ENCODE results near the gene NEK1.
"Not testable (repeated sequence)": the region's sequence is repeated elsewhere in the genome, so short reads cannot be mapped to it uniquely, and the experiment has no call there.

NEK1 gene

GRCh38 chr4:169593050-169593560 lies 19.3 kb downstream of the NEK1 start:
- H3K27me3 ChIP-seq (ENCODE audit: insufficient read depth, low read length), result no peaks in the 10 kb centered on the region
- 95% methylated on average over 1 of the region's 1 CpG for WGBS
- H3K4me1 ChIP-seq (ENCODE audit: insufficient read depth, low read length), result no peaks in the 10 kb centered on the region
- H3K4me3 ChIP-seq (ENCODE audit: low read length), result no peak overlapping the region
- H3K9me3 ChIP-seq (ENCODE audit: insufficient read depth, low read depth, low read length), result no peaks in the 10 kb centered on the region
- no peak overlapping the region for H3K9ac ChIP-seq (ENCODE audit: low read depth, low read length)
- peaks cover 25% of the 10 kb centered on the region for H3K36me3 ChIP-seq (ENCODE audit: insufficient read depth, low read length)
- no peak overlapping the region for H3K27ac ChIP-seq (ENCODE audit: low read depth, low read length)

- no peaks in the 10 kb centered on the region for H3K4me1 ChIP-seq (ENCODE audit: insufficient read depth, low read length)
- peaks cover 42% of the 10 kb centered on the region for H3K36me3 ChIP-seq (ENCODE audit: insufficient read depth, low read length)
- WGBS, result 77% methylated on average over 2 of the region's 2 CpGs
- H3K9ac ChIP-seq (ENCODE audit: low read depth, low read length), result no peak overlapping the region
- H3K9me3 ChIP-seq (ENCODE audit: insufficient read depth, low read depth, low read length), result no peaks in the 10 kb centered on the region
- H3K27me3 ChIP-seq (ENCODE audit: insufficient read depth, low read length), result no peaks in the 10 kb centered on the region
- H3K4me3 ChIP-seq (ENCODE audit: low read length), result no peak overlapping the region
- H3K27ac ChIP-seq (ENCODE audit: low read depth, low read length), result no peak overlapping the region
These were observed 28.8 kb downstream of the NEK1 start for GRCh38 chr4:169583563-169583962.

DNA sequence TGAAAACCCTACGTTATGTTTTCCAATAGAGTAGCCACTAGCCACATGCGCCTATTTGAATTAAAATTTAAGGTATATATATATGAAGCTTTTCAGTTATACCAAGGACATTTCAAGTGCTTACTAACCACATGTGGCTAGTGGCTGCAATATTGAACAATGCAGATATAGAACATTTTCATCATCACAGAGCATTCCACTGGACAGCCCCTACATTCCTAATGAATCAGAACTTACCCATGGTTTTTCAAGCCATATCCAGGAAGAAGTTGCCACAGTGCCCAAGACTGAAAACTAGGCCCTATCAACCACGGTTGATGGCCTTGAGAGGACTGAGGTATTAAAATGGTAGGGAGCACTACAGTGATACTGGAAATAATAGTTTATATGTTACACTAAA lies 29.7 kb downstream of the NEK1 start:
- no peaks in the 10 kb centered on the region for H3K27me3 ChIP-seq (ENCODE audit: insufficient read depth, low read length)
- H3K27ac ChIP-seq (ENCODE audit: low read depth, low read length), result no peak overlapping the region
- H3K4me1 ChIP-seq (ENCODE audit: insufficient read depth, low read length), result no peaks in the 10 kb centered on the region
- H3K36me3 ChIP-seq (ENCODE audit: insufficient read depth, low read length), result peaks cover 35% of the 10 kb centered on the region
- no peak overlapping the region for H3K4me3 ChIP-seq (ENCODE audit: low read length)
- 100% methylated on average over 1 of the region's 3 CpGs for WGBS
- H3K9ac ChIP-seq (ENCODE audit: low read depth, low read length), result no peak overlapping the region
- no peaks in the 10 kb centered on the region for H3K9me3 ChIP-seq (ENCODE audit: insufficient read depth, low read depth, low read length)

DNA sequence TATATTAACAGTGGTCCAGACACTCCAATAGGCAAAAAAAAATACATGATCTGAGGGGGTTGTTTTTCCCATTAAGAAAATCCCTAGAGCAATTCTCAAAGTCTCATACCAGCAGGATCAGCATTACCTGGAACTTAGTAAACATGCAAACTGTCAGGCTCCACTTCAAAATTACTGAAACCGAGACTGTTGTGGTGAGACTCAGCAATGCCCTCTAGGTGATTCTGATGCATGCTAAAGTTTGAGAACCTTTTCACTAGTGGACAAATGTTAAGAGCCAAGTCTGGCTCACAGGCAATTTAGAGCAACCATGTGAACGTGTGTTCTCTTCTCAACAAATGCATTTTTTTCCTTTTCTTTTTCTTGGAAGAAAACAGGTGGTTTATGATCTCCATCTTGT lies 30.2 kb downstream of the NEK1 start:
- H3K27me3 ChIP-seq (ENCODE audit: insufficient read depth, low read length), result no peaks in the 10 kb centered on the region
- 96% methylated on average over 2 of the region's 2 CpGs for WGBS

DNA sequence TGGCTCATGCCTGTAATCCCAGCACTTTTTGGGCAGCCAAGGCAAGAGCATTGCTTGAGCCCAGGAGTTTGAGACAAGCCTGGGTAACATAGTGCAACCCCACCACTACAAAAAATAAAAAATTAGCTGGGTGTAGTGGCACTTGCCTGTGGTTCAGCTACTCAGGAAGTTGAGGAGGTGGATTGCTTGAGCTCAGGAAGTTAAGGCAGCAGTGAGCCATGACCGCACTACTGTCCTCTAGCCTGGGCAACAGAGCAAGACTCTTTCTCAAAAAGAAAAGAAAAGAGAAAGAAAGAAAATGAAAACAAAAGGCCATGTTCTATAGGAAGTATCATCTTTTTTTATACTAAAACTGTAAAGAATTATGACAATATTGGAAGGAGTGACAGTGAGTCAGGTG lies 38.5 kb downstream of the NEK1 start:
- WGBS, result 92% methylated on average over 1 of the region's 1 CpG
- no peak overlapping the region for H3K27ac ChIP-seq (ENCODE audit: low read depth, low read length)
- no peak overlapping the region for H3K9ac ChIP-seq (ENCODE audit: low read depth, low read length)

More for the DNA sequence above, 30.2 kb downstream of the NEK1 start:
- Histone ChIP-seq H3K9ac (ENCODE audit: low read depth, low read length) (no peak overlapping the region), H3K27ac (ENCODE audit: low read depth, low read length) (no peak overlapping the region), H3K4me3 (ENCODE audit: low read length) (no peak overlapping the region), H3K4me1 (ENCODE audit: insufficient read depth, low read length) (no peaks in the 10 kb centered on the region), H3K36me3 (ENCODE audit: insufficient read depth, low read length) (peaks cover 35% of the 10 kb centered on the region), H3K9me3 (ENCODE audit: insufficient read depth, low read depth, low read length) (no peaks in the 10 kb centered on the region)

DNA sequence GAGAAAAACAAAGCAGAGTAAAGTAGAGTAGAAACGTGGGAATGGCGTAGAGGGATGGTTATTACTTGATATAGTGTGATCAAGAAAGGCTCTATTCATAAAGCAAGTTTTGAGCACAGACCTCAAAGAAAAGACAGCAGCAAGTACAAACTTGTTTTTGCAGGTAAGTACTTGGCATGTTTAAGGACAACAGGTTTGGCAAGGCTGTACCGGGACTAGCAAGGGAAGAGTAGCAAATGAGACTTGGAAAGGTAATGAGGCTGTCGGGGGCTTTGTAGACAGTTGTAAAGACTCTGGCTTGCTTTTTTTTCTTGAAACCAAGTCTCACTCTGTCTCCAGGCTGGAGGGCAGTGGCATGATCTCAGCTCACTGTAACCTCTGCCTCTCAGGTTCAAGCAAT lies 40.9 kb downstream of the NEK1 start:
- H3K9ac ChIP-seq (ENCODE audit: low read depth, low read length), result no peak overlapping the region
- H3K27ac ChIP-seq (ENCODE audit: low read depth, low read length), result no peak overlapping the region
- 94% methylated on average over 4 of the region's 4 CpGs for WGBS

More for the DNA sequence above, 38.5 kb downstream of the NEK1 start:
- Histone ChIP-seq H3K4me3 (ENCODE audit: low read length) (no peak overlapping the region), H3K4me1 (ENCODE audit: insufficient read depth, low read length) (no peaks in the 10 kb centered on the region), H3K27me3 (ENCODE audit: insufficient read depth, low read length) (no peaks in the 10 kb centered on the region), H3K9me3 (ENCODE audit: insufficient read depth, low read depth, low read length) (no peaks in the 10 kb centered on the region), H3K36me3 (ENCODE audit: insufficient read depth, low read length) (peaks cover 21% of the 10 kb centered on the region)

GRCh38 chr4:169571012-169571411 lies 41.4 kb downstream of the NEK1 start:
- not testable (repeated sequence) for H3K36me3 ChIP-seq (ENCODE audit: insufficient read depth, low read length); H3K4me3 ChIP-seq (ENCODE audit: low read length); H3K27me3 ChIP-seq (ENCODE audit: insufficient read depth, low read length); H3K9ac ChIP-seq (ENCODE audit: low read depth, low read length); H3K4me1 ChIP-seq (ENCODE audit: insufficient read depth, low read length); H3K27ac ChIP-seq (ENCODE audit: low read depth, low read length); H3K9me3 ChIP-seq (ENCODE audit: insufficient read depth, low read depth, low read length)
- no CpG with 5 or more reads among the region's 3 CpGs for WGBS

More for the DNA sequence above, 40.9 kb downstream of the NEK1 start:
- Histone ChIP-seq H3K36me3 (ENCODE audit: insufficient read depth, low read length) (peaks cover 10% of the 10 kb centered on the region), H3K4me1 (ENCODE audit: insufficient read depth, low read length) (no peaks in the 10 kb centered on the region), H3K27me3 (ENCODE audit: insufficient read depth, low read length) (no peaks in the 10 kb centered on the region), H3K4me3 (ENCODE audit: low read length) (no peak overlapping the region), H3K9me3 (ENCODE audit: insufficient read depth, low read depth, low read length) (no peaks in the 10 kb centered on the region)

DNA sequence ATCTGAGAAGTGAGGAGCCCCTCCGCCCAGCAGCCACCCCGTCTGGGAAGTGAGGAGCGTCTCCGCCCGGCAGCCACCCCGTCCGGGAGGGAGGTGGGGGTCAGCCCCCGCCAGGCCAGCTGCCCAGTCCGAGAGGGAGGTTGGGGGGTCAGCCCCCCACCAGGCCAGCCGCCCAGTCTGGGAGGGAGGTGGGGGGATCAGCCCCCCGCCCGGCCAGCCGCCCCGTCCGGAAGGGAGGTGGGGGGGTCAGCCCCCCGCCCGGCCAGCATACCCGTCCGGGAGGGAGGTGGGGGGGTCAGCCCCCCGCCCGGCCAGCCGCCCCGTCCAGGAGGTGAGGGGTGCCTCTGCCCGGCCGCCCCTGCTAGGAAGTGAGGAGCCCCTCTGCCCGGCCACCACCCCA lies 42.1 kb downstream of the NEK1 start:
- H3K27ac ChIP-seq (ENCODE audit: low read depth, low read length); H3K9ac ChIP-seq (ENCODE audit: low read depth, low read length); H3K4me3 ChIP-seq (ENCODE audit: low read length); H3K27me3 ChIP-seq (ENCODE audit: insufficient read depth, low read length); H3K36me3 ChIP-seq (ENCODE audit: insufficient read depth, low read length); H3K9me3 ChIP-seq (ENCODE audit: insufficient read depth, low read depth, low read length); H3K4me1 ChIP-seq (ENCODE audit: insufficient read depth, low read length): not testable (repeated sequence)
- WGBS, result 89% methylated on average over 24 of the region's 26 CpGs

DNA sequence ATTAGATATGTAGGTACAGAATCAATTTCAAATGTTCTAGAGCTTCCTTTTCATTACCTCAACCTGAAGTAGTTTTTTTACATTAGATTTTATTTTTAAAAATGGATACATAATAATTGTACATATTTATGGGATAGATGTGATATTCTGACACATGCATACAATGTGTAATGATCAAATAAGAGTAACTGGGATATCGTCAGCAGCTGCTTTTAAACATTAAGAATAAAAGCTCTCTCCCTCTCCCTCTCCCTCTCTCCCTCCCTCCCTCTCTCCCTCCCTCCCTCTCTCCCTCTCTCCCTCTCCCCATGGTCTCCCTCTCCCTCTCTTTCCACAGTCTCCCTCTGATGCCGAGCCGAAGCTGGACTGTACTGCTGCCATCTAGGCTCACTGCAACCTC lies 43.2 kb downstream of the NEK1 start:
- H3K27me3 ChIP-seq (ENCODE audit: insufficient read depth, low read length); H3K27ac ChIP-seq (ENCODE audit: low read depth, low read length); H3K9ac ChIP-seq (ENCODE audit: low read depth, low read length); H3K9me3 ChIP-seq (ENCODE audit: insufficient read depth, low read depth, low read length); H3K36me3 ChIP-seq (ENCODE audit: insufficient read depth, low read length); H3K4me3 ChIP-seq (ENCODE audit: low read length); H3K4me1 ChIP-seq (ENCODE audit: insufficient read depth, low read length): not testable (repeated sequence)
- WGBS, result no CpG with 5 or more reads among the region's 3 CpGs

DNA sequence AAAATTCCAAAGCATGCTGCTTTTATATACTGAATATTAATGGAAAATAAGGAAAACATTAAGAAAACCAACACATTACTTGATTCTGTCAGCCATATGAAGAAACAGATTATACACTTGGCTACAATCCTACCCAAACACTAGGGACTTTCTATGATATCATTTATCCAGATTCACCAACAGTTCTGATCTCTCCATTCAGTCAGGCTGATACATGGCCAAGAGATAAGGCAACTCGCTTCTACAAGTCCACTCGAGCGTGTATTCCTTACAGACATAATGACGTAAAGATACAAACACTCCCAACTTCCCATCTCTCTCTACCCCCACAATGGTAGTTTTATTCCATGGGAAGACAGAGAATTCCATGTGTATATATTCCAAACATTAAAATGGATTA lies 44.5 kb downstream of the NEK1 start:
- Histone ChIP-seq H3K27me3 (ENCODE audit: insufficient read depth, low read length) (no peaks in the 10 kb centered on the region), H3K36me3 (ENCODE audit: insufficient read depth, low read length) (peaks cover 3% of the 10 kb centered on the region; the same call in 1 of the 2 replicates), H3K27ac (ENCODE audit: low read depth, low read length) (no peak overlapping the region), H3K9me3 (ENCODE audit: insufficient read depth, low read depth, low read length) (no peaks in the 10 kb centered on the region), H3K4me1 (ENCODE audit: insufficient read depth, low read length) (no peaks in the 10 kb centered on the region), H3K4me3 (ENCODE audit: low read length) (no peak overlapping the region), H3K9ac (ENCODE audit: low read depth, low read length) (no peak overlapping the region)
- WGBS, result 94% methylated on average over 4 of the region's 4 CpGs

- Histone ChIP-seq H3K4me1 (ENCODE audit: insufficient read depth, low read length) (no peaks in the 10 kb centered on the region), H3K9ac (ENCODE audit: low read depth, low read length) (no peak overlapping the region), H3K36me3 (ENCODE audit: insufficient read depth, low read length) (0 out of 2 replicates have a peak, but pooled peaks cover under 1% of the 10 kb centered on the region), H3K9me3 (ENCODE audit: insufficient read depth, low read depth, low read length) (no peaks in the 10 kb centered on the region), H3K27ac (ENCODE audit: low read depth, low read length) (no peak overlapping the region), H3K4me3 (ENCODE audit: low read length) (no peak overlapping the region), H3K27me3 (ENCODE audit: insufficient read depth, low read length) (no peaks in the 10 kb centered on the region)
- 100% methylated on average over 1 of the region's 2 CpGs for WGBS
These were observed 46.2 kb downstream of the NEK1 start for GRCh38 chr4:169566021-169566818.

Data from HUES64 (cell line).